Epidermal melanocyte (primary cell): Measurements from ENCODE around the gene PSMD1.
"Not testable (repeated sequence)": the region's sequence is repeated elsewhere in the genome, so short reads cannot be mapped to it uniquely, and the experiment has no call there.

ENCODE experiments used
- DNase-seq: peaks from one replicate; pipeline ENCODE4 v3.0.0; 2011; ENCODE audit warnings: low spot score; ENCODE audit not compliant: insufficient read length

PSMD1 gene

DNA sequence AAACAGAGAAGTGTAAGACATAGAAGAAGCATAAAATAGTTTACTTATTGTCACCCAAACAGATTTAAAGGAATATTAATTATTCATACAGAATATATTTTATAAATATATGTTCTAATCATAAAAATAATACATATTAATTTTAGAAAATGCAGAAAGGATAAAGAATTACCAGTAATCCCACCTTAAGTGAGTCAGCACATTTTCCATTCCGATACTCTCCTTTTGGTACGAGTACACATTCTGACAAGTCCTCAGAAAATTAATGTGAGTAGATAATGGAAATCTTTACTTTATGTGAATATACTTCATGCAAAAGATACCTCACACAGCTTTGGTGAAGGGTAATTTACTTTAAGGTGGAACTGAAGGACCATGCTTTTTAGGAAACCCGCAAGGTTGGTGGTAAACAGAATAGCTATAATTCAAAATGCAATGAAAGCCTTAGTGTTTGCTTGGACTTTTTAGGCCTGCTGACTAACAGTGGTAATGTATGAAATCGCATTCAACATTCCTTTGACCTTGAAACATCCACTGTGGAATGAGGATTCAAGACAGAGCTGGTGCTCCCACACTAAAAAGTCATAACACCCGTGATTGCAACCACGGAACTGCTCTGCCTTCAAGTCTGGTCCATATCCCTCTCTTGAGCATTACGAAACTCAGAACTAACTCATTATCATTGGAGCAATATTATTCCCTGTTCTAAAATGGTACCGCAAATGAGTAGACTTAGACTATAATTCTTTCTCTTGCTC is 96.3 kb downstream of the PSMD1 start:
- no peak for DNase-seq

DNA sequence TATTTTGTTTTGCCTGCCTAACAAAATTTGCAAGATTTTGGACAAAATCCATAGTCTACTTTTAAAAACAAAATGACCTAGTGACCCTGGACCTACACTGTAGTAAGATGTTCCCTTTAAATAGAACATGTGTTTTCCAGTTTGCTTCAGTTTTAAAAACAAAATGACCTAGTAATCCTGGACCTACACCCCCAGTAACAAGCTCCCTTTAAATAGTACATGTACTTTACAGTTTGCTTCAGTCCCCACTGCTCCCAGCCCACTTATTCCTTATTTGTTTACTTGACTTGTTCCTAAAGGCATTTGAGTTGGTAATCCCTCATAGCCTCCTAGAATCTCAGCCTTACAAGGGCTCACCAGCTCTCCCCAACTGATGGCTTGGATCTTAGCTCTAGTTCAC is 102.6 kb downstream of the PSMD1 start:
- DNase-seq: no peak

DNA sequence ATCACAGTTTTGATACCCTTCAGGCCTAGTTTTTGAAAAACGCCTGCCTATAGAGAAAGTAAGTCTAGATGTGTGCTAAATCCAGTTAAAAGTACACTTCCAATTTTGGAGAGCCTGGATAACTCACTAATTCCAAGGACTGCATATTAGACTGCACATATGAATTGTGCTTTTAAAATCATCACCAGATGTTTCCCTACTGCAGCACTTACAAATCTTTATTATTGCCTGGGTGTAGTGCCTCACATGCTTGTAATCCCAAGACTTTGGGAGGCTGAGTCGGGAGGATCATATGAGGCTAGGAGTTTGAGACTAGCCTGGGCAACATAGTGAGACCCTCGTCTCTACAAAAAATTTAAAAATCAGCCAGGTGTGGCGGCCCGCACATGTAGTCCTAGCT is 104.0 kb downstream of the PSMD1 start:
- DNase-seq: no peak

DNA sequence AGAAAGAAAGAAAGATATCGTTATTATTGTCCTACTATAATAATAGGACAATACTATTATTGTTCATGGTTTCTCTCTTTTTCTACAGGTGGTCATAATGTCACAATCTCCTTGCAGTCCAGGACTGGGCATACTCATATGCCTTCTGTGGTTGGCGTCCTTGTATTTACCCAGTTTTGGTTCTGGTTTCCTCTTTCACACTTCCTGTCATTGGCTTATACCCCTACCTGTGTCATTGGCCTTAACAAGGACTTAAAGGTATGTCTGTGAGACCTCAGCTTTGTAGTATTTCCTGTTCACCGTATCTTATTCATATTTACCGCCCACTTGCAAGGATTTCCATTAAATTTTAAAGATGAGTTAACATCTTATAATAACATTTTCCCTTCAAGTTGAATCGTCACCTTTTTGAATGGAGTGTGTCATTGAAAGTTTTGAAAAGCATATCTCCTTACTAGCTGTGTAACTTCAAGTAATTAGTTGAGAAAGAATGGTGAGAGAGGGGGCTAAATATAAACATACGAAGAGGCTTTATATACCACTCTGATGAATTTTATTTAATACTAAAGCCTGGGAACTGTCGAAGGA is 104.7 kb downstream of the PSMD1 start:
- no peak for DNase-seq

DNA sequence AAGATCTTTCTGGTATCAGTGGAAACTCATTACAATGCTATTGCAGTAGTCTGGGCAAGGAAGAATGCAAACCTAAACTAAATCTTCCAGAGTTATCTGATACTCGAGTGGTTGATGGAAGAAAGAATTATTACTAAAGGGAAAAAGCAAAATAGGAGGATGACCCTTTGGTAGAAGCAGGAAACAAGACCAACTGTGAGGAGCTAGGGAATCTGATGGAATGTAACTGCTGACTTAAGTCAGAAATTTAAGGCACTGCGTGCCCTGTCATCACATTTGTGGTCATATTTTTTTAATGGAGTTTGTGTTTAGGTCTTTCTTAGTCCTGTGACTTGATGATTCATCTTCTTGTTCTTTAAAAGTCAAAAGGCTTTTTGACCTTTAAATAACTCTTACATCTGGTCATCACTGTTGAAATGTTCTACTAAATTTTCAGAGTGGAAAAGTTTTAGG is 105.2 kb downstream of the PSMD1 start:
- no peak for DNase-seq

DNA sequence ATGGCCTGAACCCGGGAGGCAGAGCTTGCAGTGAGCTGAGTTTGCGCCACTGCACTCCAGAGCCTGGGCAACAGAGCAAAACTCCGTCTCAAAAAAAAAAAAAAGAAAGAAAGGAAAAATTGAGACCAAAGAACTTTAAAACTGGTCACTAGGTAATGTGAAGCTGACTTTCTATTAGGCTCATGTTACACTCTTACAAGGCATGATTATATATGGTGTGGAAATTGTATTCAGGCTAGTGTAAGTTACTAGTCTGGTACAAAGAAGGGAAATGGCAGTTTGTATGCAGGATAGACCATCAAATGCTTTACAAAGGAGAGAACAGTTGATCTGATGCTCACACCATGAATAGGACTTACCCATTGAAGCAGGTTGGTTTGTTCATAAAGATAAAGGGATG is 106.3 kb downstream of the PSMD1 start:
- DNase-seq: no peak

DNA sequence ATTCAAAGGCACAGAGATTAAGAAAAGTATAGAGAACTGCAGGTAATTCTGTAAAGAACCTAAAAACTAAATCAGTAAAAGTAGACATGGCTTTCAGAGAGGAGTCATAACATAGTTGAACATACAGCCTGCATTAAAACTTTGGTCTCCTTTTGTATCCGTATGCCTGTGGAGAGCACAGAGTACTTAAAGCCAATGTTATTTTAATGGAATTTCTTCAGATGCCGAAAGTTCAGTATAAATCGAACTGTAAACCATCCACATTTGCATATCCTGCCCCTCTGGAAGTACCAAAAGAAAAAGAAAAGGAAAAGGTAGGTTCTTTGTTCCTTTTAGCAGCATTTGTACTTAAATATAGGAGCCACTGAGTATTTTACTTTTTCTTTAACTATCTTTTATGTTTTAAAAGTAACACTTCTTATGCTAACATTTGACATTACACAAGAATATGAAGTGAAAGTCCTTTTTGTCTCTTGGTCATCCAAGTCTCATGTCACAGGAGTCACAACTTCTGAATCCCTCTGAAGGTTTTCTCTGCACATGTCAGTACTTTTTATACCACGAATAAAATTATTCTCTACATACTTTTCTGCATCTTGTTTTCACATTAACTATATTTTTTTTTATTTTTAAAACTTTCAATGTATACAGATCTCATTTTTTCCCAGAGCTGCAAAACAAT is 106.9 kb downstream of the PSMD1 start:
- no peak for DNase-seq

DNA sequence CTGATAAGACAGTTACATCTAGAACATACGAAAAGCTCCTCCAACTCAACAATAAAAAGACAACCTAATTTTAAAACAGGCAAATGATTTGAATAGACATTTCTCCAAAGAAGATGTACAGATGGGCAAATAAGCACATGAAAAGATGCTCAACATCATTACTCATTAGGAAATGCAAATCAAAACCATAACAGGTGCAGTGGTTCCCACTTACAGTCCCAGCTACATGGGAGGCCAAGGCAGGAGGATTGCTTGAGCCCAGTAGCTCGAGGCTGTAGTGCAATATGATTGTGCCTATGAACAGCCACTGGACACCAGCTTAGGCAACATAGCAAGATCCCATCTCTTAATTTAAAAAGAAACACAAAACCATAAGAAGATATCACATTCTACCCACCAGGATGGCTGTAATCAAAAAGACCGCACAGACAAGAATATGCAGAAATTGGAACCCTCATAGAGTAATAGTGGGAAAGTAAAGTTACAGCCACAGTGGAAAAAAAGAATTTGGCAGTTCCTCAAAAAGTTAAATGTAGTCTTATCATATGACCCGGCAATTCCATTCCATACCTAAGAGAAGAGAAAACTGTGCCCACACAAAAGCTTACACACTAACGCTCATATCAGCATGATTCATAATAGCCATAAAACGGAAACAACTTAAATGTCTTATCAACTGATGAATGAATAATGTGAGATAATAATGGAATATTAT is 111.2 kb downstream of the PSMD1 start:
- no peak for DNase-seq

DNA sequence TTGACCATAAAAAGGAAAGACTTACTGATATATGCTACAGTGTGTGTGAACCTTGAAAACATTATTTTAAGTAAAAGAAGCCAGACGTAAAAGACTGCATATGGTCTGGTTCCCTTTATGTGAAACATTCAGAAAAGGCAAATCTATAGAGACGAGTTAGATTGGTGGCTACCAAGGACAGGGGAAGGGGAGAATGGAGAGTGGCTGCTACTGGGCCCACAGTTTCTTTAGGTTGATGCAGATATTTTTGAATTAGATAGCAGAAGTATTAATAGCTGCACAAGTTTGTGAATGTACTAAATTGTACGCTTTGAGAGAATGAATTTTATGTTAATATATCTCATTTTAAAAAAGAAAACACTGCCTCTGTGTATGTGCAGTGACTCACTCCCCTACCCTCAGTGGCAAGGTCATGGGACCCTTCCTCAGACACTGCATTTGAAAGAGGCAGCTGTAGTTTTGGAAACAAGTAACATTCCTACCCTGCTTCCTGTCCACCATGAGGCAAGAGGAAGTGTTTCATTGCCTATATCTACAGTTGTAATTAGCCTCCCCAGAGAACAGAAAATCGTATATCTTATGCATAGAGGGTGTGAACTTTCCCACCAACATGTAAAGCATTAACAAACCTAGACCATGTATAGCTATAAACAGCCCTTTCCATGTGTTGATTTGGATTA is 111.9 kb downstream of the PSMD1 start:
- DNase-seq: no peak

DNA sequence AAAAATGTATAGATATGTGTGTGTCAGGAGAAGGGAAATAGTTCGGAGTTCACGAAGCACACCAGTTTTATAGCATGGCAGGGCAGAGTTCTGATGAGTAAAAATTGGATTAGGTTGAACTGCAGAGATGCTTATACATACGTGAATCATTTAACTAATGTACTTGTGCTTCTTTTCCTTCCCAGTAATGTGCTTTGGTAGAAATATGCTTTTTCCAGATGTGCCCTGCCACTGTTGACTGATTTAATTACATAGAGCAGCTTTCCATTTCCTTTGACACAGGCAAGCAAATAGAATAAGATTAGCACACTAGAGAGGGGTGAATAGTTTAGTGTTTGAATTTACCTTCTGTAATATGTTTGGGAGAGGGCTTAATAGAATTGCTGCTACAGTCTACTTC is 112.8 kb downstream of the PSMD1 start:
- DNase-seq: no peak

DNA sequence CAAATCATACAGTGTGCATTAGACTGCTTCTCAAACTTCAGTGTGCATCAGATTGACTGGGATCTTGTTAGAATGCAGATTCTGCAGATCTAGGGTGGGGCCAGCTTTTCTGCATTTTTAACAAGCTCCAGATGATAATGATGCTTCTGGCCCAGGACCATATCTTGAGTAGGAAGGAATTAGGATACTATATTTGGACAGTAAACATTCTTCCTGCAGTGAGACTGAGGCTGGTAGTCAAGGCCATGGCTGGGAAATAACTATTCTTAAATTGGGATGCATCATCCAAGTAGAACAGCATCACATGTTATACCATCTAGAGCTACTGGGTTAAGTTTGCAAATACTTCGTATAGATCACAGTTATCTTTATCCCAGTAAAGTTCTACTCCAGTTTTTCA is 113.4 kb downstream of the PSMD1 start:
- no peak for DNase-seq

DNA sequence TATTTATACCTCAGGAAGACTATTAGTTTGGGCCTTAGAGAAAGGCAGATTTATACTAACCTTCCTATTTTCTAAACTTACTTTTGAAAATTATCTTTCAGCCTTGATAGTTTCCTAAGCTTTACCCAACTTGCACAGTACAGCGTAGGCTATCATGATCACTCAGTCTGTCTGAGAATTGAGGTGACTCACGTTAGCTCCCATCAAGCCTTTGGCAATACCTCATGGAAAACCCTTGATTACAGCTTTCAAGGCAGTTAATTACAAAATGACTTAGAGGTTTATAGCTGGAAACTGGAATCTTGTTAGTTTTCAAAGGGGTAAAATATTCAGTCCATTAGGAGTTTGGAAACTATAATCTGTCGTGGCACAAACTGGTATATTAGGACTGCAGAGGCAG is 115.4 kb downstream of the PSMD1 start:
- no peak for DNase-seq

DNA sequence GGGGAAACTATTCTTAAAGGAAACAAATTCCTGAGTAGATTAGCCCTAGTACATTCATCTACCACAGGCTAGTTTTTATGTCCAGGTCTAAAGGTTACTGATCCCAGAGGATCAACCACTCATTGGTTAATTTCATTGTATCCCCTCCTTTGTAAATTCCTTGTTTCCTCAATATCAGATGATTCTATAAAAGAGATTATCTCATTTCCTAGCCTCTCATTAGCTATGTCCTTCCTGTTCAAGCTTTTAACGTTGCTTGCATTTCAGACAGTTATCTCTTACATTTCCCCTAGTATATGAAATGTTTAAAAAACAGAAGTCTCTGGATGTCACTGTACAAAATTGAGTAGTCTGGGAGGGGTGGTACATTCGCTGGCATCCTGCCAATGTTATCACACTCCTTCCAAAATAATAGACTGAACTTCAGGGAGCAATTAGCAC is 117.6 kb downstream of the PSMD1 start:
- no peak for DNase-seq

DNA sequence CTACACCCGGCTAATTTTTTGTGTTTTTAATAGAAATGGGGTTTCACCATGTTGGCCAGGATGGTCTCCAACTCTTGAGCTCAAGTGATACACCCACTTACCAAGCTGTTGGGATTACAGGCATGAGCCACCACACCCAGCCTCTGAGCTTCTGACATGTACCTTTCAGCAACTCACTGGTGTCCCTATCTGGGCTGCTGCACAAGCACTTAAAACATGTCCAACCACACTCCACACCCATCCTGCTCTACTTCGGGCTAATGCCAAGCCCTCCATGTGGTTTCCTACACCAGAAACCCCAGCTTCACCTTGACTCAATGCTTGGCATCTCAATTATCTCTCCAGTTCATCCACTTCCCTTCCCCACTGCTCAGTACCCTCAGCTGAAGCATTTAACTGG is 119.4 kb downstream of the PSMD1 start:
- DNase-seq: no peak

DNA sequence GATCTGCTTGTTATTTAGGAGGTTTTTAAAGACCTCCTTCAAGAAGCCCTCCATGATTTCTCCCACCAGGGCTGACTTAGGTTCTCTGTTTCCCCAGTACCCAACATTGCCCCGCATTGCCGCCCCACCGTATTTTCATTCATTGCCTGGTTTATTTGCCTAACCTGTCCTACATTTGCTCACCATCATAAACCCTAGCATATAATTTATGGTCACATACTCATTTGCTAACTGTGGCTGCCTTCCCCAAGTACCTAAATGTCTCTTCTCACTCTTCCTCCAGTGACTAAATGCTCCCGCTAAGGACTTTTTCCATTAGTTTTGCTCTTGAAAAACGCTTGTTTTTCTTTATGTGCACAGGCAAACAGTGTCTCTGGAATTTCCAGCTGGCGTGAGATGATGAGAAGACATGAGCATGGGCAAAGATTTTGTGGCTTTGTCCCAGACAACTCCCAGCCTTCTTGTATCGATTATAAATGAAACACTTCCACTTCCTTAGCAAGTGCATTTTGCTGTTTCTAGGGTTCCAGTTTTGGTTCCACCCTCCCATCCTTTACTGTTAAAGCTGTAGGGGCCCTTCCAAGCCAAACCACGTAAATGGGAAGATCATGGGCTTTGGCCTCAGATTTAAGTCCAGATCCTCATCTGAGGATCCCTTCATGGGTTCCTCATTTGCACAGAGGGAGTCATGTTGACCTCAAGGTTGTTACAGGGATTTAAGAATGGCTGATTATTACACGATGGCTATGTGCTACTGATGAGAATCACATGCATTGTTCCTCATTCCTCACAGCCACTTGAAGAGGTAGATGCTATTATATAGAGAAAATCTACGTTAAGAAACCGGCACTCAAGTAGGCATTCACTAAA is 120.7 kb downstream of the PSMD1 start:
- no peak for DNase-seq

DNA sequence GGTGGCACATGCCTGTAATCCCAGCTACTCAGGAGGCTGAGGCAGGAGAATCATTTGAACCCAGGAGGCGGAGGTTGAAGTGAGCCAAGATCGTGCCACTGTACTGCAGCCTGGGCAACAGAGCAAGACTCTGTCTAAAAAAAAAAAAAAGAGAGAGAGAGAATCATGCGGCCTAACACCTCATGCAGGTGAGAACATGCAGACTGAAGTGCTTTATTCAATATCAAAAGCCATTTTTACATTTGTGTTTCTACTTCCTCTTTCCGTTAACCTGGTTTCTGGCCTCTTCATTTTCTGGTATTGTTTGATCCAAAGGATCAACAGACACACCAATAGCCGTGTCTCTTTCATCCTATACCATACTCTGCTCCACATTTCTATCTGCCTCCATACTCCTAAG is 122.1 kb downstream of the PSMD1 start:
- DNase-seq: not testable (repeated sequence)

DNA sequence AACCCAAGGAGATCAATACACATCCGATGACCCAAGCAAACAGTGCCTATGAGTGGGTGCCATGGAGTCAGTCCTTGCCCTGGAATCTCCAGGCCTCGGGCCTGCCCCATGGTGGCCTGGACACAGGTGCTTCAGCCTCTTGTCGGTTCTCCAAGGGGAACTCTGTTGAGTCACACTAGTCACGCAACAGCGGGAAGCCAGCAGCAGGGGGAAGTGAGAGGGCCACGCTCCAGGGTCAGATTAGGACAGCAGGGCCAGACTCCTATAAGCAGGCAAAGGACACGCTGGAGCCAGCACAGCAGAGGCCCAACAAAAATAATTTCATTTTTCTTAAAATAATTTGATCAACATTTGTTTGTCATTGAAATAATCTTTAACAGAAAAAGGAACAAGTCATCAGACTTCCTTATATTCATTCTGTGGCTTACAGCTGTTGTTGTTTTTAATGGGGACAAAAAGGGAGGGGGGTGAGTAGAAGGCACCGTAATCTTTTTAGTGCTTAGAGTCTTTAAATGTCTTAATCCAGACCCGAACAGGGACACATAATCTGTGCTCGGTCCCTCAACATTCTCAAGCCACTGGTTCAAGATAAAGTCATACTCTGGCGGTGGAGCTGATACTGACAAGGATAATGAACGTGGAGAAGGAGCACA is 125.3 kb downstream of the PSMD1 start:
- no peak for DNase-seq

DNA sequence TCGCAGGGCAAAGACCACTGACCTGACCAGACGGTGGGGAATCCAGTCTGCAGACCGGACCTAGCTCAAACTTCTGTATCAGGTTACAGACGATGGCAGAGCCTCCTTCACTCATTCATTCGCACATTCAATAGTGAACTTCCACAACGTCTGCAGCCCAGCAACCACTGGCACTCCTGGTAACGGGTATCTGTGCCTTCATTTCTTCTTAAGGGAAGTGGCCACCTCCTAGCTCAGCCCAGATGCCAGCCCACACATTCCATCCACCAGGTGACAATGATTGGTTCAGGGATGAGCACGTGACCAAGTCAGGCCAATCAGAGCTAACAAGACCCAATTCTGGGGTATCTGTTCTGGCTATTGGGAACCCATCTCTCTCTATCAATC is 125.8 kb downstream of the PSMD1 start:
- no peak for DNase-seq

DNA sequence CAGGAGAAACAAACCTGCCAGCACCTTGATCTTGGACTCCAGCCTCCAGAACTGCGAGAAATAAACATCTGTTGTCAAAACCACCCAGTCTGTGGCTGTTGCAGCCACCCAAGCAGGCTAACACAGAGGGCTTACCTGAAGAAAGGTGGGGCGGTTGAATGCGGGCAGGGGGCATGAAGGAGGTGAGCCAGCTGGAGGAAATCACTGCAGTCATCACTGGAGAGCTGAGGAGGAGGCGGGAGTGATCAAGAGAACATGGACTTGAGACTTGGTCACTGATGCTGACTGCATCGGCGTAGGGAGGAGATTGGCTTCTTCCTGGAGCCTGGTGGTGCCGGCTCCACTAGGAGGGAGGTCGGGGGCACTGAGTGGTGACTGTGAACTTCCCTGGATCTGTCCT is 127.2 kb downstream of the PSMD1 start:
- no peak for DNase-seq

DNA sequence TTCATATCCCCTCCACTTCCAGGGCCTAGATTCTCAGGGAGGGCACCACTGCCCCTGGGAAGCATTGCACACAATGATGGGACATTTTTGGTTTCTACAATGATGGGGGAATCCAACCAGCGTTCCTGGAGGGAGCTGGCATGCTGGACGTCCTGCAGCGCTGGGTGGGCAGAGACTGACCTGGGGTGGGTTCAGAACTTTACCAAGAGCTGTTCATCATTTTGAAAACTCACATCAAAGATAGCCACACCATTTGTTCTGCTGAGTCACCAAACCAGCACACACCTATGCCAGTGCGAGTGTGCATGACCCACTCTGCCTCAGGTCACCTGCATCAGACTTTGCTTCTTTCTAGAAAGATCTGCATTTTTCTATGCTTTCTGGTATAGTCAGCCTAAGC is 127.7 kb downstream of the PSMD1 start:
- no peak for DNase-seq
